Measurements from ENCODE around the gene PHLPP2. TPM values are rescaled to one million over a fixed set of nuclear protein-coding genes. Genes with fewer than 3 reads are reported as not detected.

PHLPP2 gene
- total RNA-seq, 1 experiment from 2014 or later, result 10.5 TPM

DNA sequence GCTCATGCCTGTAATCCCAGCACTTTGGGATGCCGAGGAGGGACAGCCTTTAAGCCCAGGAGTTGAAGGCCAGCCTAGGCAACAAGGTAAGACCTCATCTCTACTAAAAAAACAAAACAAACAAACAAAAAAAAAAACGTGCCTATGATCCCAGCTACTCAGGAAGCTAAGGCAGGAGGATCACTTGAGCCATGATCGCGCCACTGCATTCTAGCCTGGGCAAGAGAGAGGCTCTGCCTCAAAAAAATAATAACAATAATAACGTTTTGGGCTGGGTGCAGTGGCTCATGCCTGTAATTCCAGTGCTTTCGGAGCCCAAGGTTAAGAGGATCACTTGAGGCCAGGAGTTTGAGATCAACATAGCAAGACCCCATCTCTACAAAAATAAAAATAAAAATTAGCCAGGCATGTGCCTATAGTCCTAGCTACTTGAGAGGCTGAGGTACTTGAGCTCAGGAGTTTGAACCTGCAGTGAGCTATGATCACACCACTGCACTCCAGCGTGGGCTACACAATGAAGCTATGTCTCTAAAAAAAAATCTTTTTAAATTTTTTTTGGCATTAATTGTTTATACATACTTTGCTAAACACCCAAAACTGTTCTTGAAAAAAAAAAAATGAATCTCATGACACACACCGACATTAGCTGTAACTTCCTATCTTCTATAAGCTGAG, 3.3 kb downstream of the PHLPP2 start:
- Mint-ChIP-seq H3K9me3 (ENCODE audit: unreplicated experiment) (no peaks in the 10 kb centered on the region), H3K27me3 (ENCODE audit: insufficient read depth, unreplicated experiment) (no peaks in the 10 kb centered on the region), H3K4me1 (ENCODE audit: insufficient read depth, unreplicated experiment) (peaks cover 5% of the 10 kb centered on the region), H3K4me3 (ENCODE audit: unreplicated experiment) (no peak overlapping the region), H3K36me3 (ENCODE audit: insufficient read depth, unreplicated experiment) (peaks cover 21% of the 10 kb centered on the region), H3K27ac (ENCODE audit: low read depth, unreplicated experiment) (no peak overlapping the region)
- POLR2A ChIA-PET, result interaction anchor here (0.7 to 3.4 kb wide), 3 partner anchors 10 to 240 kb away, joined by 3 to 47 read pairs (median 5); no protein-coding TSS in a partner anchor
- TF ChIP-seq, protein P1, sequence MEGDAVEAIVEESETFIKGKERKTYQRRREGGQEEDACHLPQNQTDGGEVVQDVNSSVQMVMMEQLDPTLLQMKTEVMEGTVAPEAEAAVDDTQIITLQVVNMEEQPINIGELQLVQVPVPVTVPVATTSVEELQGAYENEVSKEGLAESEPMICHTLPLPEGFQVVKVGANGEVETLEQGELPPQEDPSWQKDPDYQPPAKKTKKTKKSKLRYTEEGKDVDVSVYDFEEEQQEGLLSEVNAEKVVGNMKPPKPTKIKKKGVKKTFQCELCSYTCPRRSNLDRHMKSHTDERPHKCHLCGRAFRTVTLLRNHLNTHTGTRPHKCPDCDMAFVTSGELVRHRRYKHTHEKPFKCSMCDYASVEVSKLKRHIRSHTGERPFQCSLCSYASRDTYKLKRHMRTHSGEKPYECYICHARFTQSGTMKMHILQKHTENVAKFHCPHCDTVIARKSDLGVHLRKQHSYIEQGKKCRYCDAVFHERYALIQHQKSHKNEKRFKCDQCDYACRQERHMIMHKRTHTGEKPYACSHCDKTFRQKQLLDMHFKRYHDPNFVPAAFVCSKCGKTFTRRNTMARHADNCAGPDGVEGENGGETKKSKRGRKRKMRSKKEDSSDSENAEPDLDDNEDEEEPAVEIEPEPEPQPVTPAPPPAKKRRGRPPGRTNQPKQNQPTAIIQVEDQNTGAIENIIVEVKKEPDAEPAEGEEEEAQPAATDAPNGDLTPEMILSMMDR (IDR thresholded peaks at IDR 0.05; ENCODE audit: unreplicated experiment), result no peak
- intact Hi-C loops (cut with micrococcal nuclease), result no loop called here
- CTCF ChIA-PET, result interaction anchor here (0.6 to 1.5 kb wide), 6 partner anchors 12 to 1155 kb away, joined by 3 to 7 read pairs (median 4); no protein-coding TSS in a partner anchor
- BruUV-seq (replicated peaks), result no TSS peak
- no peak for DNase-seq (ENCODE audit: unreplicated experiment)

DNA sequence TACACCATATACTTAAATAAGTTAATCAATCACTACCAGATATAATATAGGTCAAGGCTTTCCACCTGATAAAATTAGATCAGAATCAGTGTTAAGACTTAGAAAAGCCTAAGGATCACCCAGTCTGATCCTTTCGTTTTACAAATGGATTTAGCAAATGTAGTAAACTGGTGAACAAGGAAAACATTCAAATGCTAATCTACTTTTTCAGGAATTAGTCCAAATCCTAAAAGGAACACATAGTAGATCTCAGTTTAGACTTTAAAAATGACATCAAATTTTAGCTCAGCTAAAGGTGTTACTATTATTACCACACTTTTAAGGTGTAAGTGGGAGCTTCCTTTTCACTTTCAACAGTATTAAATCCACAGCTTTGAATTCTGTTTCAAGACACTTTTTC, 12.0 kb downstream of the PHLPP2 start:
- no peak for DNase-seq (ENCODE audit: unreplicated experiment)
- Mint-ChIP-seq H3K27ac (ENCODE audit: low read depth, unreplicated experiment) (no peak overlapping the region), H3K4me3 (ENCODE audit: unreplicated experiment) (no peak overlapping the region), H3K4me1 (ENCODE audit: insufficient read depth, unreplicated experiment) (peaks cover 22% of the 10 kb centered on the region), H3K36me3 (ENCODE audit: insufficient read depth, unreplicated experiment) (no peaks in the 10 kb centered on the region), H3K9me3 (ENCODE audit: unreplicated experiment) (no peaks in the 10 kb centered on the region), H3K27me3 (ENCODE audit: insufficient read depth, unreplicated experiment) (no peaks in the 10 kb centered on the region)
- no TSS peak for BruUV-seq (replicated peaks)
- intact Hi-C loops (cut with micrococcal nuclease), result no loop called here
- CTCF ChIA-PET, result interaction anchor here (1.1 kb wide), 1 partner anchor 45 kb away, joined by 3 read pairs; no protein-coding TSS in a partner anchor
- TF ChIP-seq, protein P1 (IDR thresholded peaks at IDR 0.05; ENCODE audit: unreplicated experiment), result no peak
- POLR2A ChIA-PET, result interaction anchor here (2.4 kb wide), 1 partner anchor 11 kb away, joined by 11 read pairs; no protein-coding TSS in a partner anchor

DNA sequence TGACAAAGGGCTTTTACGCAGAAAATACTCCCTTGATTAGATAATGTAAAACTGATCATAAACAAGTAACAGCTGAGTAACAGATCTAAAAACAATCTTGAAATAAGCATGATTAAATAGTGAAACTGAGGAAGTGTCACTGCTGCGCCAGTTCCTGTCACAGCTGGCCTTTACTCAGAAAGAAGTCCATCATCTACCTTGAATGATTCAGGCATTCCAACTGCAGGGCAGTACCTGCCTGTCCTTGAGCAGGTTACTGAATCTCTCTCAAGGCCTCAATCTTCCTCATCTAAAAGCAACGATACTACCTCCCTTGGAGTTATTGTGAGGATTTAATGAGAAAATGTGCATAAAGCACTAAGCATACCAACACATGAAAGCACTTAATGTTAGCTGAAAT, 12.7 kb downstream of the PHLPP2 start:
- no TSS peak for BruUV-seq (replicated peaks)

DNA sequence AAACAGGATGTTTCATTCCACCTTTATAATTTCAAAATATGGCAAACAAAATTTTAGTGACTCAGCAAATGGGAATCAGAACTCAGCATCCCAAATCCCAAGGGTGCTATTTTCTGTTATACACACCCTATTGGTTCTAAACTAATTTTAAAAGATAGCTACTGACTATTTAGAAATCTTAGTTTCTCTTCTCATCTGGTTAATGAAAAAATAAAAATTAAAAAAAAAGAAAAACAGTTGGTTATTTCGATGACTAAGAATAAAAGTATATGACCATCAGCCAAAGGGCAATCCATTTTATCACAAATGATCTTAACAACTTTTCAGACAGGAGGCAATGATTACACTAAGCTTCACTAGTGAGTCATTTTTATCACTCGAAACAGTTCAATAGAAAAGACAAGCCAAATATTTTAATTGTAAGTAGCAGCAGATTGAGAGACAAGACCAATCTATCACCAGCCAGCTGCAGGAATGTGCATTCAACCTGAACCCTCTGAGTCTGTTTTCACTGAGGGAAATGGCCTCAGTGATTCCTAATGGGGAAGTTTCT, 15.2 kb downstream of the PHLPP2 start:
- H3K27ac Mint-ChIP-seq (ENCODE audit: low read depth, unreplicated experiment), result peak overlapping the region; percentile 75
- TF ChIP-seq, protein P1 (IDR thresholded peaks at IDR 0.05; ENCODE audit: unreplicated experiment), result no peak
- no peaks in the 10 kb centered on the region for H3K9me3 Mint-ChIP-seq (ENCODE audit: unreplicated experiment)
- peak; percentile 53 for DNase-seq (ENCODE audit: unreplicated experiment)
- ChIA-PET CTCF (interaction anchor here (0.5 to 1.1 kb wide), 2 partner anchors 79 to 99 kb away, joined by 3 to 5 read pairs; no protein-coding TSS in a partner anchor), POLR2A (interaction anchor here (0.7 to 3.4 kb wide), 4 partner anchors 13 to 174 kb away, joined by 3 to 47 read pairs (median 4); no protein-coding TSS in a partner anchor)
- H3K27me3 Mint-ChIP-seq (ENCODE audit: insufficient read depth, unreplicated experiment), result no peaks in the 10 kb centered on the region
- H3K4me3 Mint-ChIP-seq (ENCODE audit: unreplicated experiment), result peak overlapping the region; percentile 58
- peaks cover 26% of the 10 kb centered on the region for H3K4me1 Mint-ChIP-seq (ENCODE audit: insufficient read depth, unreplicated experiment)
- no TSS peak for BruUV-seq (replicated peaks)
- intact Hi-C loops (cut with micrococcal nuclease), result no loop called here
- H3K36me3 Mint-ChIP-seq (ENCODE audit: insufficient read depth, unreplicated experiment), result no peaks in the 10 kb centered on the region

More for the DNA sequence above, 12.7 kb downstream of the PHLPP2 start:
- Mint-ChIP-seq H3K4me3 (ENCODE audit: unreplicated experiment) (no peak overlapping the region), H3K9me3 (ENCODE audit: unreplicated experiment) (no peaks in the 10 kb centered on the region), H3K27ac (ENCODE audit: low read depth, unreplicated experiment) (no peak overlapping the region), H3K36me3 (ENCODE audit: insufficient read depth, unreplicated experiment) (no peaks in the 10 kb centered on the region), H3K27me3 (ENCODE audit: insufficient read depth, unreplicated experiment) (no peaks in the 10 kb centered on the region), H3K4me1 (ENCODE audit: insufficient read depth, unreplicated experiment) (peaks cover 26% of the 10 kb centered on the region)
- no peak for DNase-seq (ENCODE audit: unreplicated experiment)
- TF ChIP-seq, protein P1 (IDR thresholded peaks at IDR 0.05; ENCODE audit: unreplicated experiment), result no peak
- intact Hi-C loops (cut with micrococcal nuclease), result no loop called here
- CTCF ChIA-PET, result interaction anchor here (0.6 to 1.1 kb wide), 2 partner anchors 46 to 100 kb away, joined by 3 read pairs; no protein-coding TSS in a partner anchor
- POLR2A ChIA-PET, result interaction anchor here (0.7 to 2.4 kb wide), 4 partner anchors 10 to 13 kb away, joined by 3 to 11 read pairs (median 4); no protein-coding TSS in a partner anchor

Data from MCF 10A (cell line).